ENCODE measurements around the gene MMP15.

The MMP15 gene

DNA sequence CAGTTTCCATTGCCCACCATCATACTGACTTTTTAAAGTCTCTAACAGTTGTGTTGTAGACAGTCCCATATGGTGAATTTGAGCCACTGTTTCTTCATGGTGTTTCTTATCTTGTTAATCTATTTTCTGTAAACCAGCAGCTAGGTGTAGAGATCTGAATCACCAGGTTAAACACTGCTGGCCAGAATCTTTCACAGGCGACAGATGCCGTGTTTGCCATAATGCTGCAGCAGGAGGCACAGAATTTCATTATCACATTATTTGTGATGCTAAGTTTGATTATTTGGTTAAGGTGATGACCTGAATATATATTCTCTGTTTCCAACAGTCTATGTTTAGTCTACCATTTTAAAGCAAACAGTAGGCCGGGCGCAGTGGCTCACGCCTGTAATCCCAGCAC is 43.2 kb upstream of the MMP15 start:
- H3K4me3 ChIP-seq (ENCODE audit: low read depth, low read length) = no peak overlapping the region
- in situ Hi-C loops (cut with HindIII; ENCODE audit: low sequenced_read_pairs) = loop anchor here (10.0 to 25.0 kb wide), 2 partner anchors 195 to 408 kb away; no protein-coding TSS in a partner anchor
- DNase-seq (ENCODE audit: low read depth) = no peak
- TF ChIP-seq, protein P1, sequence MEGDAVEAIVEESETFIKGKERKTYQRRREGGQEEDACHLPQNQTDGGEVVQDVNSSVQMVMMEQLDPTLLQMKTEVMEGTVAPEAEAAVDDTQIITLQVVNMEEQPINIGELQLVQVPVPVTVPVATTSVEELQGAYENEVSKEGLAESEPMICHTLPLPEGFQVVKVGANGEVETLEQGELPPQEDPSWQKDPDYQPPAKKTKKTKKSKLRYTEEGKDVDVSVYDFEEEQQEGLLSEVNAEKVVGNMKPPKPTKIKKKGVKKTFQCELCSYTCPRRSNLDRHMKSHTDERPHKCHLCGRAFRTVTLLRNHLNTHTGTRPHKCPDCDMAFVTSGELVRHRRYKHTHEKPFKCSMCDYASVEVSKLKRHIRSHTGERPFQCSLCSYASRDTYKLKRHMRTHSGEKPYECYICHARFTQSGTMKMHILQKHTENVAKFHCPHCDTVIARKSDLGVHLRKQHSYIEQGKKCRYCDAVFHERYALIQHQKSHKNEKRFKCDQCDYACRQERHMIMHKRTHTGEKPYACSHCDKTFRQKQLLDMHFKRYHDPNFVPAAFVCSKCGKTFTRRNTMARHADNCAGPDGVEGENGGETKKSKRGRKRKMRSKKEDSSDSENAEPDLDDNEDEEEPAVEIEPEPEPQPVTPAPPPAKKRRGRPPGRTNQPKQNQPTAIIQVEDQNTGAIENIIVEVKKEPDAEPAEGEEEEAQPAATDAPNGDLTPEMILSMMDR (IDR thresholded peaks at IDR 0.05; ENCODE audit: low read depth, low read length, missing control alignments) = no peak

DNA sequence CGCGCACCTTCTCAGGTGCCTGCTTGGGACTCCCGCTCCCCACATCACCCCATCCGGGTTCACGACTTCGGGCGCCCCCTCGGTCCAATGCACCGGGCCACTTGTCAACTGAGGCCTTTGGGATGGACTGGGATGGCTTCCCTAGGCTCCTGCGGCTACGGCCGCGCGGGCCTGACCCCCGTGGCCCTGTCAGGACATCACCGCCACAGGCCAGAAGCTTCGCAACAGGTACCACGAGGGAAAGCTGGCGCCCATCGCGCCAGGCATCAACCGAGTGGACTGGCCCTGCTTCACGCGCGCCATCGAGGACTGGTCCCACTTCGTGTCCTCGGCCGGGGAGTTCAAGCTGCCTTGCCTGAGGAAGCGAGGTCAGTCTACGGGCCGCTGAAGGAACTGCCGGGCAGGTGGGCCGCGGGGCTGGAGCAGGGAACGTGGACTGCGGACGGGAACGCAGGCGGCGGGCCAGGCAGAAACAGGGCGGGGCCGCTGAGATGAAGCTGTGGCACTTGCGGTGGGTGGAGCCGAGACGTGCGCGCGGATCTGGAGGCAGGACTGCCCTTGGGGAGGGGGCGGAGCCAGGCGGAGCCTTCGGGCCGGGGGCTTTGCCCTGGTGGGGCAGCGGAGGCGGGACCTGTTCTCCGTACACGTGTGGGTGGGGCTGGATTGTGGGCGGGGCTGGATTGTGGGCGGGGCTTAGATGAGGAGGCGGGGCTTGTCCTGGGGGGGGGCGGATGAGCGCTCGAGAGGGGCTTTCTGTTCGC is 40.9 kb upstream of the MMP15 start:
- TF ChIP-seq, protein P1 (IDR thresholded peaks at IDR 0.05; ENCODE audit: low read depth, low read length, missing control alignments) = no peak
- peak overlapping the region; percentile 50 for H3K4me3 ChIP-seq (ENCODE audit: low read depth, low read length)
- in situ Hi-C loops (cut with HindIII; ENCODE audit: low sequenced_read_pairs) = loop anchor here (5.0 to 25.0 kb wide), 4 partner anchors 42 to 410 kb away; no protein-coding TSS in a partner anchor
- DNase-seq (ENCODE audit: low read depth) = peak; percentile 38

DNA sequence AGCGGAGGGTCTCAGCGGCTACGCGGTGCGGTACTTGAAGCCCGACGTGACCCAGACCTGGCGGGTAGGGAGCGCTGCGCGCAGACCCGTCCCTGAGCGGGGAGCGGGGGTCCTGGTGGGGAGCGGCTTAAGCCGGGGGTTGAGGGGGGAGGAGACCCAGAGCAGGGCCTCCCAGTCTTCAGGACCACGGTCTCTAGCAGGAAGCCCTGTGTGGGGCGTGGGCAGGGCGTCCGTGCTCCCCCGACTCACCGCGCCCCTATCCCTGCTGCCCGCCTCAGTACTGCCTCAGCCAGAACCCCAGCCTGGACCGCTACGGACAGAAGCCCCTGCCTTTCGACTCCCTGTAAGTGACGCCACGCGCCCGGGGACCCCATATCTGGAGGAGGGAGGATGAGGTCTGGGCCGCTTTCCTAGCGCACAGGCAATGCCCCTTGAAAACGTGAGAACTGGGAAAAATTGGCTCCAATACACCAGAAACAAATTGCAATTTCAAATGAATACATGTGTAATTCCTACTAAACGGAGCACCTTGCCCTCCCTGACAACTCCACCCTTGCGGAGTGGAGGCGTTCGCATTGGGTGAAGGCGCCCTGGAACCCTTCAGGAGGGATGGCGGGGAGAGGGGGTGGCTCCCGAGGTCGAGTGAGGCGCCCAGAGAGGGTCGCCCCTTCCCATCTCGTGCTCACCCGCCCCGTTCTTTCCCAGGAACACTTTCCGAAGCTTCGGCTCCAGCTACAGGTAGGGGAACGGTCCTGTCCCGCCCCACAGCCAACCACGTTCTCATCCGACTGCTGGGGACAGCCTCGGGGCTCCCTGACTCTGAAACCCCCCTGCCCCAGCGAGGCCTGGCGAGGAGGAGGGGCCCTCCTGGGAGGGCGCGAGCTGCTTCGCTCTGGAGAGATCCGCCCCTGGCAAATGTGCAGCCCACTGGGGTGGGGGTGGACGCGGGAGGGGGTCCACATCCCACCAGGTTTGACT is 40.1 kb upstream of the MMP15 start:
- in situ Hi-C loops (cut with HindIII; ENCODE audit: low sequenced_read_pairs) = loop anchor here (5.0 to 25.0 kb wide), 4 partner anchors 43 to 411 kb away; no protein-coding TSS in a partner anchor
- DNase-seq (ENCODE audit: low read depth) = no peak
- TF ChIP-seq, protein P1 (IDR thresholded peaks at IDR 0.05; ENCODE audit: low read depth, low read length, missing control alignments) = no peak
- H3K4me3 ChIP-seq (ENCODE audit: low read depth, low read length) = peak overlapping the region; percentile 50

DNA sequence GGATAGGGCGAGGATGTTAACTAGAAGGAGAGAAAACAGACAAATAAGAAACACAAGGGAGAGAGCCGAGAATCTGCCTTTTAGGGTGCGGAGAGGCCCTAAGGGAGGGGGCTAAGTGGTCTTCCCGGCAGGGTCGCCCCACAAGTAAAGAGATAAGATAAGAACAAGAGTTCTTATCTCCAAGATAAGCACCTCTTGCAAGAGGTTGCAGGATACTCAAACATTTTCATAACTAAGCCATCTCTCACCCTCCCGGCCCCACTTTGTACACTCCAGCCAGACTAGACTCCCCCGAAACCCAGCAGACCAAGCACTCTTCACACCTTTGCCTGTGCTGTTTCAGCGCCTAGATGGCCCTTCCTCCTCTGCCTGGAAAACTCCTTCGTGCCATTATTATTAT is 39.4 kb upstream of the MMP15 start:
- DNase-seq (ENCODE audit: low read depth) = no peak
- H3K4me3 ChIP-seq (ENCODE audit: low read depth, low read length) = no peak overlapping the region
- in situ Hi-C loops (cut with HindIII; ENCODE audit: low sequenced_read_pairs) = loop anchor here (5.0 to 25.0 kb wide), 4 partner anchors 44 to 411 kb away; no protein-coding TSS in a partner anchor
- TF ChIP-seq, protein P1 (IDR thresholded peaks at IDR 0.05; ENCODE audit: low read depth, low read length, missing control alignments) = no peak

DNA sequence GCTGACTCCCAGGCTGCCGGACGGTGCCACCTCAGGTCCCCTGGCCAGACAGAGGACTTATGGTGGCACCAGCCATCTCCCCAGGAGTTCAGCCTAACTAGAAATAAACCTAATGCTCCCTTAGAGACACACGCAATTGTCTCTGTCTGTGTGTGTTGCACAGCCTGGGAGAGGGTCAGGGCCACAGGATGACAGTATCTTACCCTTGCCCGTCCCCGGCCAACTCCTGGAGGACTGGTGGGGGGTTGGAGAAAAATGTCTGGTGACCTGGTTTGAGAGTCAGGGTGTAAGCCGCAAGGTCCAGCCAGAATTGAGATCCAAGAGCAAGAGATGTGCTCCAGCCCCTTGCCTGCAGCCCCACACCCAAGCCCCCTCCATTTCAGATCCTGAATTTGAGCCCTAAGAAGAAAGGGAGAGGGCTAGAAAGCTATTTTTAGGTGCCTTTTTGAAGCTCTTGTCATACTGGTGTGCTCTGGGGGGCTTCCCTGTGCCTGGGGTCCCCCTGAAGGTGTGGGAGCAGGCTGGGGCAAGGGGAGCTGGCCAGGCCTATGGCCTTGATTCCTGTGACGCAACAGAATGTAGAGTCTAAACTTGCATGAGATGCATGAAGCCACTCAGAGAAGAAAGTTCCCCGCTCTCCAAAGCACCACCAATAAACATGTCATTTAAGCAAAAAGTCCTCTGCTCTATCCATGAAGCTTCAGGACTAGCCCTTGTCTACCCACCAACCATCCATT is 37.9 kb upstream of the MMP15 start:
- in situ Hi-C loops (cut with HindIII; ENCODE audit: low sequenced_read_pairs) = loop anchor here (5.0 to 25.0 kb wide), 4 partner anchors 45 to 413 kb away; no protein-coding TSS in a partner anchor
- H3K4me3 ChIP-seq (ENCODE audit: low read depth, low read length) = no peak overlapping the region
- TF ChIP-seq, protein P1 (IDR thresholded peaks at IDR 0.05; ENCODE audit: low read depth, low read length, missing control alignments) = no peak
- no peak for DNase-seq (ENCODE audit: low read depth)

Measured in astrocyte of the cerebellum (primary cell).